ELR (cell line): ENCODE measurements around the gene LYAR.

ENCODE experiments used
- DNase-seq: peaks from one replicate; pipeline ENCODE4 v3.0.0-alpha.2; 2015; ENCODE audit warnings: low read depth

The LYAR gene

GRCh38 chr4:4315461-4316149 is 25.7 kb upstream of the LYAR start:
- DNase-seq = no peak

- DNase-seq = no peak
These were observed 21.2 kb upstream of the LYAR start for GRCh38 chr4:4311193-4311592.

- peak; percentile 92 for DNase-seq
These were observed 19.0 kb upstream of the LYAR start for GRCh38 chr4:4308800-4309441.

GRCh38 chr4:4306920-4307319 is 17.0 kb upstream of the LYAR start:
- no peak for DNase-seq

GRCh38 chr4:4302416-4302815 is 12.5 kb upstream of the LYAR start:
- peak; percentile 19 for DNase-seq

GRCh38 chr4:4302001-4302400 is 12.0 kb upstream of the LYAR start:
- no peak for DNase-seq

GRCh38 chr4:4299006-4299405 is 9.1 kb upstream of the LYAR start:
- DNase-seq = no peak

- no peak for DNase-seq
These were observed 6.4 kb upstream of the LYAR start for GRCh38 chr4:4296283-4296846.

- no peak for DNase-seq
These were observed 3.3 kb upstream of the LYAR start for GRCh38 chr4:4293279-4293678.

- DNase-seq = peak; percentile 36
These were observed 385 bp downstream of the LYAR start for GRCh38 chr4:4289597-4289940.

GRCh38 chr4:4289055-4289454 is 899 bp downstream of the LYAR start:
- peak; percentile 32 for DNase-seq

GRCh38 chr4:4288098-4288497 is 1.9 kb downstream of the LYAR start:
- DNase-seq = no peak

GRCh38 chr4:4284827-4285618 is 4.9 kb downstream of the LYAR start:
- peak; percentile 65 for DNase-seq

GRCh38 chr4:4281787-4282186 is 8.2 kb downstream of the LYAR start:
- DNase-seq = no peak

GRCh38 chr4:4277531-4277930 is 12.4 kb downstream of the LYAR start:
- no peak for DNase-seq

- DNase-seq = no peak
These were observed 15.7 kb downstream of the LYAR start for GRCh38 chr4:4274226-4274625.

GRCh38 chr4:4271912-4272311 is 18.0 kb downstream of the LYAR start:
- DNase-seq = peak; percentile 31

- peak; percentile 60 for DNase-seq
These were observed 19.4 kb downstream of the LYAR start for GRCh38 chr4:4270529-4270928.

GRCh38 chr4:4269856-4270255 is 20.1 kb downstream of the LYAR start:
- peak; percentile 76 for DNase-seq

- no peak for DNase-seq
These were observed 20.6 kb downstream of the LYAR start for GRCh38 chr4:4269331-4269731.

- no peak for DNase-seq
These were observed 21.2 kb downstream of the LYAR start for GRCh38 chr4:4268776-4269175.

GRCh38 chr4:4267981-4268380 is 22.0 kb downstream of the LYAR start:
- DNase-seq = peak; percentile 29

- DNase-seq = peak; percentile 84
These were observed 29.7 kb downstream of the LYAR start for GRCh38 chr4:4260185-4260751.
